HG03571 (cell line): Measurements from ENCODE around the gene TNIP1.
A peak's percentile ranks its signal among the peaks of the same experiment; 100 is the strongest.

Experiments used
- ATAC-seq: cut with Tn5 transposase; IDR thresholded peaks from one replicate; pipeline ENCODE4 v1.9.1; 2021; ENCODE audit not compliant: unreplicated experiment

TNIP1 gene

DNA sequence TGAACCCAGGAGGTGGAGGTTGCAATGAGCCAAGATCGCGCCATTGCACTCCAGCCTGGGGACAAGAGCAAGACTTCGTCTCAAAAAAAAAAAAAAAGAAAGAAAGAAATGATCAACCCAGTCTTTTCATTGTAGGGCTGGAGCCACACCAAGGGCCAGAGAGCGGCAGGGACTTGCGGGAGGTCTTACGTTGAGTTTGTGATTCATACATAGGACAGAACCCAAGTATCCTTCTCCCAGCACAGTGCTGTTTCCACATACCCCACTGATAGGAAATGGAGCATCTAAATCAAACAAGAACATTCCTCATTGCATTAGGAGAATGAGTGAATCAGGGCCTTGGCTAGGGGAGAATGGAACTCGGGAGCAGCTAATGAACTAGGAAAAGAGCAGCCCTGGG lies 3.5 kb upstream of the TNIP1 start:
- no peak for ATAC-seq

DNA sequence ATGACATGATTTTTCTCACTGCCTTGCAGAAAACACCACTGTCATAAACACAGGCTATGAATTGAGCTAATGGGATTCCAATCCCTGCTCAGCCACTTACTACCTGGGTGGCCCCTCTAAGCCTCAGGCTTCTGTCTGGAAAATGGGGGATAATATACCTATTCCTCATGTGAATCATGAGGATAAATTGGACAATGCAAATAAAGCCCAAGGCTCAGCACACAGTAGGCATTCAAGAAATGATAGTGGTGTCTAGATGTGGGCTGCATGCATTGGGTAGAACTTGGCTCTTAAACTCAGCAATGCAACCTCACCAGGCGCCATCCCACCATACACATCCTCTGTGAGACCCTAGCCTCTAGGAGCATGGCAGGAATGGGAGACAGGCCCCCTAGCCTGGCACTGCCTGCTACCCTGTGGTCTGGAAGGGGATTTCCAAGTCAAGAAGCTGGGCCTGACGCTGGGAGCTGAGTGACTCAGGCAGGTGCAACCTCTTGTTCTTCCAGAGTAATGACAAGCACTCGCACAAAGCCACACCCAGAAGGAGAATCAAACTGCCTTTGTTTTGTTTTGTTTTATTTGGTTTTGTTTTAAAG lies 2.3 kb upstream of the TNIP1 start:
- no peak for ATAC-seq

DNA sequence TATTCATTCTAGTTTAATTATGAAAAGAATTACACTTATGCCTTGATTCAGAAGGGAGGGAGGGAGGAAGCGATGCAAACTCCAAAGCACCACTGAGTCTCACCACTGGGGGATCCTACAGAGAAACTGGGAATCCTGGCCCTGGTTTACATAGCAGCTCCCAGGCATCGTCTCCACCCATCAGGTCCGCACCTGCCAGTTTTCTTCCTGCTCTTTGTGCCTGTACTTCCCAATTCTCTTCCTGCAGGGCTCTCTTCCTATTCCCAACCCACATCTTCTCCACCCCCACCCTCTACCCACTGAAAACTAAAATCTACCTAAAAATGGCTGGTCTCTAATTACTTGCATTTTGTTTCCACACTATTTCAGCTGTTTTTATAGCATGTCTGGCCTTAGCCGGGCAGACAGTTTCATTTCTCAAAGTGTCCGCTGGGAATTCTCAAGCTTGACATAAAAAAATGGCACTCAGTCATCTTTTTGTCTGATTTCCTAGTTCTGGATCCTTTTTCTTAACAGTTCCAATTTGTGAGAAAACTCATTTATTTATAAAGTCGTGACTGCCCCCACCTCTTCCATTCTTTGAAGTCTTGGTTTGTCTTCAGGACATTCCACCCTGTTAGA lies 1.6 kb upstream of the TNIP1 start:
- ATAC-seq = no peak

DNA sequence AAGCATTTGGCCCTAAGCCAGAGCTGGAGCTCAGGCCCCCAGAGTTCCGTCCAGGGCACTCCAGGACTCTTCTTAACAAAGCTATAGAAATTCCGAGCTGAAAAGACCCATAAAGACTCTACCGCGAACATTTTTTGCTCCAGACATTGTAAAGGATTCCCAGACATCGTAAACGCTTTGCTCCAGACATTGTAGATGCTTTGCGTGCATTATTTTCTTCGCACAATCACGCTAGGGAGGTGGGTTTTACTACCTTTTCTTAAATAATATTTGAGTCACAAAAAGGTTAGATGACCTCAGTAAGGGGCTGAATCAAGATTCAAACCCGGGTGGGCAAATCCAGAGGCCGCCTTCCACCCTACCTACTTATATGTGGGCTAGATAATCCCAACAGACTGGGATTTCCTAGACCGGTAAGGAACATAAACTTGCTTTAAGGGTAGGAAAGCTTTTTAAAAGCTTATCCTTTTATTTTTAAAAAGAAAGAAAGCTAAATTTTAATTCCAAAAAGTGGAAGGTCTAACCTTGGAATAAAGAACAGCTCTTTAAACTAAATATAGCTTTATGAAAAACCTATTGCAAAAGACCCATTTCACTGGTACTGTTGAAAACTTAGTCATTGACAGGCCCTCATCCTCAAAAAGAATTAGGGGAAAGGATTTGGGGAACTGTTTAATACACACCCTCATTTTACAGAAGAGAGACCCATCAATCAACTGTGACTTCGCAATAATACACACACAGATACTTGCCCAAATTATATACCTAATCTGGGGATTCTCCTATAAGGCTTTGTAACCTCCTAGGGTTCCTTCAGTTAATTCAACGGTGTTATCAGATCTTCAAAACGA lies 822 bp upstream of the TNIP1 start:
- no peak for ATAC-seq

DNA sequence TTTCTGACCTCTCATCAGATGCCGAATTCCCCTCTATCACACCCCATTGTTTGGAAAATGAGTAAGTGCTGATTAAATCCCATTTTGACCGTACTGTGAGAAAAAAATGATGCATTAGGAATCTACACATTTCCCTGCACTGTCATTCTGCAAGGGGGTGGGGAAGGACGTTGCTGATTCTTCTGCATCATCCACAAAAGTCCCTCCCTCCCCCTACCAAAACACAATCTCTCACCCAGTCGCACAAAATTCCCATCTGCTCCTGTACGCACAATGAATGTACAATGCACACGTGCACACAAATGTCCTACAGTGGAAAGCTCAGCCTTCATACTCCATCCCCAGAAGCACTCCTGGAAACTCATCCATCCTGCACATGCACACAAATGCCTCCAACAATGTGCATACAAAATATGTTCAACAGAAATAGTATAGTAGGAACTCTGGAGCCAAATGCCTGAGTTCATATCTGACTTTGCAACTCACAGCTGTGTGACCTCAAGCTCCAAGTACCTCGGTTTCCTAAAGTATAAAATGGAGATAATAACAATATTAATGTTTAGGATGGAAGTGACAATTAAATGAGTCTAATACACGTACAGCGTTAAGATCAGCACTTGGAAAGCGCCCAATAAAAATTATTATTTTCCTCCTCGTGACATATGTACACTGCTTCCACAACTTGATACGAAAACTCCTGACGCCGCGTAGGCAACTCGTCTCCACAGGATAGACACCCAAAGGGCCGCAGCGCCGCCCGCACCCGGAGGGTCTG lies 809 bp downstream of the TNIP1 start:
- no peak for ATAC-seq

DNA sequence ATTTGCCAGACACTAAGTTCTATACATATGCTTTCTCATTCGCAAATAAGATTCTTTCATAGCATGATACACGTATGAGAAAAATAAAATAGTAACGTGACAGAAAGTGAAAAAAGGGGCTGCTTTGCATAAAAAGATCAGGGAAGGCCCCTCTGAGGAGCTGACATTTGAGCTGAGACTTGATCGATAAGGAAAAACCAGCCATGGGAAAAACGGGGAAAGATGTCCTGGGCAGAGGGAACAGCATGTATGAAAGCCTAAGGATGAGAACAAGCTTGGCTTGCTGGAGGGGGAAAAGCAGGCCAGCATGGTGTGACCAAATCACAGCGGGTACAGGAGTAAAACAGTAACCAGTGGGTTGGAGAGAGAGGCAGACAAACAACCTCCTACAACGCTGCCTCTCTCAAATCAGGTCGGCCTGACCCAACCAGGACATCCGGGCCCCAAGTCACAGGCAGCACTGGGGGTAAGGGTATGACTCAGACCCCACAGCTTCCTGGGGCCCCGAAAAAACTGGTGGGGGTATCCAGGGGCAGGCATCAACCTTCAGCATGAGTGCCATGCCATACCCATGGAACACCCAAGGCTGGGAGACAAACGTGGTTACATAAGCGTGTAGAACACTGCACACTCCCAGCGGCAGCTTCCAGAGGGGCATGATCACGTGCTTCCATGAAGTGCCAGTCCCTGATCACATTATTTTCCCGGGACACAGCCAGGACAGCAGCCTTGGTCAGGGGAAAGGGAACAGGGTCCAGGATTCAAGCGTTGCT lies 2.2 kb downstream of the TNIP1 start:
- ATAC-seq = peak; percentile 48

DNA sequence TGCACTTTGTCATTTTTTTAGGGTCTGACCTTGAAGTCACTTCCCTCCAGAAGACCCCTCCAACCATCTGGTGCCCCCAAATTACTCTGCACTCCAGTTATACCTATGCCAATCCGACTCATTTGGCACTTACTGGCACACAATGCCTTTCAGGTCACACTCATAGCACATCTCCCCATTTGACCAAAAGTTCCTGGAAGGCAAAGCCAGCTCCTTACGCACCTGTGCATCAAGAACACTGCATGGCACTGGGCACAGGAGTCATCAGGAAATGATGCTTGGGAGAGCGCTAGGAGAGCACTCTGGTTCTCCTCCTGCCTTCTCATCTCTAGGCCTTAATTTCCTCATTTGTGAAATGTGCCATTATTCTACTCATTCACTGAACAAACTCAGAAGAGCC lies 2.9 kb downstream of the TNIP1 start:
- ATAC-seq = no peak

DNA sequence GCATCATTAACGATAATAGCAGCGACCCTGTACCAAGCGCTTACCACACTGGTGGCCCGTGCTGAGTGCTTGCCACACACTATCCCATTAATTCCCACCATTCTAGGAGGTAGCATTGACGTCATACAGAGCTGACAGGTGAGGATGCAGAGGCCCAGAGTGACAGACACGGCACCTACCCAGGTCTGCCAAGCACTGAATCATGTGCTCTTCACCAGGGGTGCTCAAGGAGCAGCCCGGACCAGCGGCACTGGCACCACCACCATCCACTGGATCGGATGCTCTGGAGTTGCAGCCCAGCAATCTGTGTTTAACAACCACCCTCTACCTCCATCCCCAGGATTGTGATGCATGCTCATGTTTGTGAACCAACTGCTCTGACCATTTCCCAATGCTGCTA lies 3.4 kb downstream of the TNIP1 start:
- ATAC-seq = no peak

DNA sequence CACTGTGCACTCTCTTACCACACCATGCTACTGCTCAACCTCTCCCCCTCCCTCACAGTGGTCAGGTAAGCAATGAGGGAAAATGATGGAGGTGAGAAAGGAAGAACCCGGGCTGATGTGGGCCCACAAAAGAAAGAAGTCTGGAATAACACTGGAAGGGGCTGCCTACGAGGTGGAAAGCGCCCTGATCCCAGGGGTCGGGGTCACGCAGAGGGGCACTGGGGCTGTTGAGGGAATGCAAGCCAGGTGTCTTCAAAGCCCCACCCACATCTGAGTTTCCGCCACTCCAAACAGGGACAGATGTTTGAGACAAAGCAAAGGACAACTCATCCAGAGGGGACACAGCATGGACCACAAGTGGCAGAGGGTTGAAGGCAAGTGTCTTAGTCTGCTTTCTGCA lies 4.2 kb downstream of the TNIP1 start:
- no peak for ATAC-seq

DNA sequence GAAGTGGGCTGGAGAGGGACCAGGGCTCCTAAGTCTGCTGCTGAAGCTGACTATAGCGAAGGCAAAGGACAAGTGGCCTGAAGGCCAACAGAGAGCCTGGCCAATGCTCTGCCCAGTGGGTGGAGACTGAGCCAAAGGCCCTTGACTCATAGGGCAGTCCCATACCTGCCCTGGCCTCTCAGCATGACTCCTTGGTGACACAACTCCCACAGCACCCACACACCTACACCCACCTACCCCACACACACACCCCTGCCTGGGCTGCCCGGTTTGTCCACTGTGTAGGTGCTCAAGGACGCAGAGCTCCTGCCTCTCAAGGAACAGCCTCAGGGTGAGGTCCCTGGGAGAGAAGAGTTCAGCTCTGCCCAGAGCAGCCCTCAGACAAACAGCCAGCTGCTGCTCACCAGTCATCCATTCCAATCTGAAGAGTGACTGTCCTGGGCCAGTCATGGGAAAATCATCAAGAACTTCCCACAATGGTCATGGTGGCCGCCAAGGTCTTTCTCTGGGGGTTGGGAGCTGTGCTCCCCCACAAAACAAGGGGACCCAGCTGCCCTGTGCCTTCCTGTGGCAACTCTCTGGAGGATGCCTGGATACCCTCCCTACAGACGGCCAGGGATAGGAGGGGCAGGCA lies 5.0 kb downstream of the TNIP1 start:
- no peak for ATAC-seq

DNA sequence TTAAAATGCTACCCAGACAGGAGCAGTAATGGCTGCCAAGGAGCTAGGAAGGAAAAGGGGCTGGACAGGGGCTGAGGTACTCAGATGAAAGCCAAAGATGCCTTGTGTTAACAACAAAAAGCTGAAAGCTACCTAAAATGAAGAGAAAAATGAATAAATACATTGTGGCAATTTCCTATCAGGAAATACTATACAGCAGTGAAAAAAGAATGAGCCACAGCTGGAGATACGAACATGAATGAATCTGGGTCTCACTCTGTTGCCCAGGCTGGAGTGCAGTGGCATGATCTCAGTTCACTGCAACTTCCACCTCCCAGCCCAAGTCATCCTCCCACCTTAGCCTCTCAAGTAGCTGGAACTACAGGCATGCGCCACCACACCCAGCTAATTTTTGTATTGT lies 6.3 kb downstream of the TNIP1 start:
- no peak for ATAC-seq

DNA sequence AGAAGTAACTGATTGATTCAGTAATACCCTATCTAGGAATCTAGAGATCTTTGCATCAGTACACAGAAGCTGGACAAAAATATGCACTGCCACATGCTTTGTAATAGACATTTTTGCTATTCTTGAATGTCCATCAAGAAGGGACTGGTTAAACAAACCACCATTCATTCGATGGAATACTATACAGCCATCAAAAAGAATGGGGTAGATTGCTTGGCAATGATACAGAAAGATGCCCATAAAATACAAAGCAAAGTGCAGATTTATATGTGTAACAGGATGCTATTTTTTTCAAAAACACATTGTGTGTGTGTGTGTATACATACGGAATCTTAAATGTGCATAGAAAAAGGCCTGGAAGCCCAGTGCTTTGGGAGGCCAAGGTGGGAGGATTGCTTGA lies 7.6 kb downstream of the TNIP1 start:
- ATAC-seq = no peak

DNA sequence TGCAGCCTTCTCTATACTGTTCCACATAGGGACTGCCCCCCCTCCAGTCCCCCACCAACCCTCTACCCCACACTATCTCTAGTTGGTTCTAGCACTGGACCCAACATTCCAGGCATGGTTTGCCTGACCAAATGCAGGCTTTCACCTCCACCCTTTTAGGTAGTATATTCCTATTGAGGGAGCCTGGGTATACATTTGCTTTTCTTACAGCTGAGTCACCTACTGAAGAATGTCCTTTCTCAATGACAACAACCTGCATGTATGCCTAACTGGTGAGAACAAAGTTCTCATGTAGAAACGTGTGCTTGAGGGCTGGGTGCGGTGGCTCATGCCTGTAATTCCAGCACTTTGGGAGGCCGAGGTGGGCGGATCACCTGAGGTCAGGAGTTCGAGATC lies 8.2 kb downstream of the TNIP1 start:
- ATAC-seq = no peak

DNA sequence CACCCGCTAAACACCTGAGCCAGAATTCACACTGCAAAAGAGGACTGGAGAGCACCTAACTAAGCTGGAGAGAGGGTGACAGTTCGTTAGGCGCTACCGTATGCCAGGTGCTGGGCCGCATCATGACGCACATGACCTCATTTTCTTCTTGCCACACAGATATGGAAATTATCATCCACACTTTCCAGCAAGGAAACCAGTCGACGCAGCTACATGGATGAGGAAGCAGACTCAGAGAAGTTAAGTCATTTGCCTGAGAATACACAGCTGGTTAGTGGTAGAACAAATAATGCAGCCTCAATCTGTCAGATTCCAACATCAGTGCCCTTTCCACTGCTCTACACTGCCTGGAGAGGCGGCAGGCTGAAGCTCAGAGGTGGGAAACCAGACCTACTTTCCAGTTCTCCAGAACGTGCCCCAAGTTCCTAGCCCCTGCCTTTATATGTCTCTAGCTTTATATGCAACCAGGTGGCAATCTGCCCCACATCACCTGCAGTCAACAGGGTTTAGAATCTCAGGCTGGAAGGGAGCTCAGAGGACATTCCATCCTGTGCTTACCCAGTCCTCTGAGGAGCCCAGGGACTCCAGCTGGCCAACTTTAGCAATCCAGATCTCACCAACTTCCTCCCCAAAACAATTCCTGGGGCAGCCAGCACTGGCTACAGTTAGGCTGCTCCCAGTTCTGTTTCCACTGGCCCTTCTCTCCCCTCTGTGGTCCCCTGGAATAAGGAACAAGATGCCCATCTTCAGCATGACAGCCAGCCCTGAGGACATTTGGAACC lies 8.8 kb downstream of the TNIP1 start:
- no peak for ATAC-seq

DNA sequence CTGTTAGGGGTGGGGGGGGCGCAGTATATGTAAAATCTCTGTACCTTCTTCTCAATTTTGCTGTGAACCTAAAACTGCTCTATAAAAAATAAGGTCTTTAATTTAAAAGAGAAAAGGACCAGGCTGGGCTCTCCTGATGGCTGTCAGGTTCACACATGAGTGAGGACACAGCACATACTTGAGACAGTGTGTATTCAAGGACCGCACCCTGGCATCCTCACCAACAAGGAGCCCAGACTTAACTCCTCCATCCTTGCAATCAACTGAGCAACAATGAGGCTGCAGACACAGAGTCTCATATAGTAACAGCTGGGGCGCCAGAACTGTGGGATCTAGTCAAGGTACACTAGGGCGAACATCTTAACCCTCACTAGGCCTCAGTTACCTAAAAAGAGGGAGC lies 9.8 kb downstream of the TNIP1 start:
- ATAC-seq = no peak

DNA sequence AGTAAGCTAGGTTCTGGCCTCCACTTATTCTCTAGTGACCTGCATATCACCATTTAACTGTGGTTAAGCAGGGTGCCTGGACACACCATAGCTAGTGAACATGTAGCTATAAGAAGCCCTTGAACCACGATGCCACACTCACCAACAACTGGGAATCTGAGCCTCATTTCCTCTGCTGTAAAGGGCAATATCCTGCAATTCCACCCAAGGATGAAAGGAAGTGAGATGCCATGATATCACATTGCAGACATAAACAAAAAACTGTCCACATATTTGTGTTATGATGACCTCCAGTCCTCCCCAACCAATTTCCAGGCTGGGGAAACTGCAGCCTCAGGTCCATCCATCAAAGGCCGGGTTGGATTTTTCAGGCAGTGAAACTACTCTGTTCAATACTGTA lies 10.4 kb downstream of the TNIP1 start:
- ATAC-seq = no peak

DNA sequence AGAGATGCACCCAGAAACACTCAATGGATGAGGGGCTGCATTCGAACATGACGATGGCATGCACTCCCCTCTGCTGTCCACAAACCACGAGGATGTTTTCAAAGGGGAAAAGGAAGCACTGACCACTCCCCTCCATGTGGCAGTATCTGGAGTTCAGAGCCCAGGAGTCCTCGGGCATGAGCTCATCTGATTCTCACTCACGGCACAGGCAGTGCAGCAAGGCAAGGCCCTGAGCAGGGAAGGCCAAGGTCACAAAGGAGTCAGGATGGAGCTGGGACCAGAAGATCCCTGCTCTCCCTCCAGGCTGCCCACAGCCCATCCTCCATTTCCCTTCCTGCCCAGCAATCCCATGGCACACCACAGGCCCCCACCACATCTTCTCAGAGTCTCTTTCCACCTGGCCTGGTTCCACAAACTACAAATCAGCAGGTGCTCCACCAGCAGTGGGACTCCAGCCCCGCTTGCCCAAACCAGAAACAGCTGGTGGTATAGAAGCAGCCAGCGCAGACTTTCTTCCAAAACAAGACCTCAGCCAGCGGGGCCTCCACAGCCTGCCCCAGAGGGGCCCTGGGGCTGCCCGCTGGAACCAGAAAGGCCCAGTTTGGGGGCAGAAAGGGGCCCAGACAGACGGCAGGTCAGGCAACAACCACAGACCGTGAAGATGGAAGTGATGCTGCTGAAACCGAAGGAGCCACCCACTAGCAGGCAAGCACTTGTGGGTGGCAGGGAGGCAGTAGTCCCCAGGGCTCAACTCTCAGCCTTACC lies 12.2 kb downstream of the TNIP1 start:
- ATAC-seq = peak; percentile 49

DNA sequence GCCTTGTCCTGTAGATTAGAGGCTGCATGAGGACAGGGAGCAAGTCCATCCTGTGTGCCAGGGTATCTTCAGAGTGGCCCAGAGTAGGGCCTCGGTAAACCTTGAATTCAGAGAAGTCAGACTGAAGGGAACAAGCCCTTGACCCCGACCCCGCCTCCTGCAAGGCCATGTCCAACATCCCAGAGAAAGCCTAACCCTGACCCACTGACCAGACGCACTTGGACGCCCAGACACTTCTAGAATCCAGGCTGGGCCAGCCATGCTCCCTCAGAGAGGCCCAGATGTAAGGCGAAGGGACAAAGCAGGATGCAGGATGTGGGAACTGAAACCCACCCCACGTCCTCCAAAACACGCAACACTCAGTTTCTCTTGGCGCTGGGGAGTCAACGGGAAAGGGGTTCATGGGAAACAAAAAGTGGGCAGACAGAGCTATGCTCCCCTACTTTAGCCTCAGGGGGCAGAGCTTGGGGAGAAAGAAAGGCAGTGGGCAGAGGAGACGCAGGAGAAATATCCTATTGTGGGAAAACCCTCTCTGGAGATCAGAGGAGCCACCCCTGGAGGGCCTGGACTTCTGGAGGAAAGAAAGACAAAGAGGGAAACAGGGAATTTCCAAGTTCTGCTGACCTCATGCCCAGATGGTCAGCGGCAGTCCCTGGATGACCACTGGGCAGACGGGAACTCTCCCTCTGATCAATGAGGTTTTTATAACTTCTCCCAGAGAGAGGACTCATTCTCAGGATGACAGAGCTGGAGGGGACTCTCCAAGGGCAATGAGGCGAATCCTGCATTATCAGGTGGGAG lies 13.0 kb downstream of the TNIP1 start:
- ATAC-seq = no peak
